ENCODE data around the gene THSD4.

Gene THSD4

GRCh38 chr15:71515375-71516186 is 400.3 kb downstream of the THSD4 start:
- no peak for DNase-seq

- DNase-seq = no peak
Measured at GRCh38 chr15:71517751-71518150, 402.5 kb downstream of the THSD4 start.

DNA sequence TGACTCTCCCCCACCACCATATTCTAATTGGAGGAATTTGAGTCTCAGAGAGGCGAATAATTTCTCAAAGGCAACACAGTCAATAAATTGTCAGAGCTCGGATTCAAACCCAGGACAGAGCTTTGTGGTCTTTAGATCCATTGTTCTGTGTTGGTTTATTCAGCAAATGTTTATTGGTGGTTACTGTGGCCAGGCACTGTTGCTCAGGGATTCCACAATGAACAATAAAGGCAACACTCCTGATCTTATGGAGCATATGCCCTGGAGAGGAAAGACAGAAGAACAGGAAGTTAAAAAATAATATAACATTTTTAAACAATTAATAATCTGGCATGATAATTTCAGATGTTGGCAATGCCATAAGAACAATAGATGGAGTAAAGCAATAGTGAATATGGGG is 403.4 kb downstream of the THSD4 start:
- DNase-seq = no peak

GRCh38 chr15:71526060-71526820 is 411.0 kb downstream of the THSD4 start:
- DNase-seq = no peak

- no peak for DNase-seq
Measured at GRCh38 chr15:71529361-71529760, 414.1 kb downstream of the THSD4 start.

- DNase-seq = no peak
Measured at GRCh38 chr15:71530116-71530515, 414.8 kb downstream of the THSD4 start.

DNA sequence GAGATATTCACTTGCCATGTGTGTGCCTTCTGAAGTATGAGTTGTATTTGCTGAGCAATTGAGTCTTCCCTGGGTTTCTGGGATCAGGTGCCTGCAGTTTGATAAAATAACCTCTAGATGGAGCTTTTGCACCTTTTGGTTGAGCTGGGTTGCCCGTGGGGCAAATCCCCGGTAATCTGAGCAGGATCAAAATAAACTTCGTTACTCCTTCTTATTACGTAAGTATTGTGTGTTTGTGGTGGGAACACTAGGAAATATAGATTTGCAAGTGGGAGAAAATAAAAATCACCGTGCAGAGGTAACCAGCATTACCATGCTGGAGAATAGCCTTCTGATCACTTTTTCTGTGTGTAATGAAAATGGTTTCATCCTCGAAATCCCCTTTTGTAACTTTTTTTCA is 417.7 kb downstream of the THSD4 start:
- DNase-seq = no peak

DNA sequence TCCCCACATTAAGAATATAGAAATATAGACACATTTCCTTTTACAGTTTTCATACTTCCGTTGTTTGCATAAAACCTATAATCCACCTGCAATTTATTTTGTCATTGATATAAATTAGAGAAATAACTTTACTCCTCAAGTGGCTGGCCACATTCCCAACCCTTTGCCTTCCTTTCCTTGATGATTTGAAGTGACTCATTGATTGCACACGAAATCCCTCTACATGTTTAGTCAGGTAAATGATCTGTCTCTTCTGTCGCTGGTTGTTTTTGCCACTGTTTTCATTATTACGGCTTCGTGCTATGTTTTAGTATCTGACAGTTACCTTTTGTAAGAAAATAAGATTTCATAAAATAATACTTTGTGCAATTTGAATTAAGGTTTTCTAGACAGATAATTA is 422.9 kb downstream of the THSD4 start:
- DNase-seq = no peak

DNA sequence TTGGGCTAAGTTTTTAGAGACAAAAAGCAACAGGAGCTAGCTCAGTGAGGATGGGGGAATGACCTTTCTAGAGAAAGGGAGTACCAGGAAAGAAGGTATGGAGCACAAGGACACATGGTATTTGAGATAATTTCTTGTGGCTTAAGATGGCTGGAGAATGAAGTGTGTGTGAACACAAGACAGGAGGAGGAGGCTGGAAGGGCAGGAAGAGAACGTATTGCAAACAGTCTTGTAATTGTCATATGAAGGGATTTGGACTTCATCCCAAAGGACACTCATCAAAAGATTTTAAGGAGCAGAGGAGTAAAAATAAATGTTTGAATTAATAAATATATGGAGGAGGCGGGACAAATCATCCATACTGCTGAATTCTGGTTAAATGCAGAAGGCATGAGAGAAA is 426.5 kb downstream of the THSD4 start:
- no peak for DNase-seq

DNA sequence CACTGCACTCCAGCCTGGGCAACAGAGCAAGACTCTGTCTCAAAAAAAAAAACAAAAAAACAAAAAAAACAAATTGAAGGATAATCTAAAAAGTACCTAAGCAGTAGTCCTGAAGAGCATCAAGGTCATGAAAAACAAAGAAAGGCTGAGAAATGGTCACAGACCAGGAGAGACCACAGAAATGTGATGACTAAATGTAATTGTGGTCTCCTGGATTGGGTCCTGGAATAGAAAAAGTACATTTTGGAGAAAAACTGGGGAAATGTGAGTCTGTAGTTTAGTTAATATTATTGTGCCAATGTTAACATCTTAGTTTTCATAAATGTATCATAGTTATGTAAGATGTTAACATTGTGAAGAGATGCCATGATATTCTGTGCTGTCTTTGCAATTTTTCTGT is 427.6 kb downstream of the THSD4 start:
- DNase-seq = no peak

GRCh38 chr15:71543413-71543812 is 428.1 kb downstream of the THSD4 start:
- DNase-seq = no peak

DNA sequence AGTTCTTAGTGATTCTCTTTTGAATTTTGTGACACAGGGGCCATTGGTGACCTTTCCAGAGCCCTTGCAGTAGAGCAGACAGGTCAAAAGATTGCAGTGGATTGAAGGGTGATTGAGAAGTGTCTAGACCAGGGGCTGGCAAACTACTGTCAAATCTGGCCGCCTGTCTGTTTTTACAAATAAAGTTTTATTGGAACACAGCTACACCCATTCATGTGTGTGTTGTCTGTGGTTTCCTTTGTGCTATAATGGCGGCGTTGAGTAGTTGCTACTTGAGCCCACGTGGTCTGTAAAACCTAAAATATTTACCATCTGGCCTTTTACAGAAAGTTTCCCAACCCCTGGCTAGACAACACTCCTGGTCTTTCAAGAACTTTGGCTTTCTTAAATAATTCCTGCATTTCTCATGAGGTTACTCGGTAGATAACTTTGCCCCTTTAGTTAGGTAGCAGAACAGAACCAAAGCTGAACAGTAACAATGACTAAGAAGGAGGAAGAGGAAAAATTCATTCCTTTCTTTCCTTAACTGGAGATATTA is 430.0 kb downstream of the THSD4 start:
- no peak for DNase-seq

GRCh38 chr15:71545923-71546322 is 430.7 kb downstream of the THSD4 start:
- no peak for DNase-seq

- no peak for DNase-seq
Measured at GRCh38 chr15:71547011-71547410, 431.7 kb downstream of the THSD4 start.

DNA sequence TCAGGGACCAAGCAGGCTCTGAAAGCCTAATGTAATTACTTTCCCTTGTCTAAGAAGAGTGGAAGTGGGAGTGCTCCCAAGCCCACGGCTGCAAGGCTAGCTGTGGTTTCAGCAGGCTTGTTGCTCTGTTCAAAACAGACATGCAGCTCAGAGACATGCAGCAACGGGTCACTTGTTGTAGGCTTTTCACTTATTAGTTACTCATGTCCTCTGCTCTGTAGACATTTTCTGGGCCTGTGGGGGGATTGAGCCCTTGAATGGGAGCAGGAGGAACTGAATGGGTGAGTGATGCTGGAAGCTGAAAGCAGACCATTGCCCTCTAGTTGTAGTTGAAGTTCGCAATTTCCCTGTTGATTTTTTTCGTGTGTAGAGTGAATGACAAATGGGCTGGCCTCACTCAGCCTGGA is 433.1 kb downstream of the THSD4 start:
- DNase-seq = no peak

GRCh38 chr15:71549091-71549490 is 433.8 kb downstream of the THSD4 start:
- no peak for DNase-seq

DNA sequence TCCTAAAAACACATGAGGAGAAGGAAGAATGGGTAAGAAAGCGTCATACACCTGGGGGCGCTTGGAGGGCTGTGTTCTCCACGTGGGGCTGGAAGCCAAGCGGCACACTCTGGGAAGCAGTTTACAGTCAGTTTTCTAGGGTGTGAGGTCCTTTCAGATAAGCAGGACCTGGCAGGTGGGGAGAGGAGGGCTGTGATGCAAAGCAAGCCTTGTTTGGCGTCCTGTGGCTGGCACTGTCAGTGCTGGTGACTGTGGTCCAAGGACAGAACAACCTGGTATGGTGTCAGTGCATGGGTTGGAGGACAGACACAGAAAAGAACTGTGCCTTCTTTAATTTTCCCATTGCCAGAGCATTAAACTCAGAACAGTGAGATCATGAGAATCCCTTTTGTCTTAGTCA is 434.4 kb downstream of the THSD4 start:
- no peak for DNase-seq

GRCh38 chr15:71551566-71551965 is 436.3 kb downstream of the THSD4 start:
- no peak for DNase-seq

GRCh38 chr15:71559098-71559497 is 443.8 kb downstream of the THSD4 start:
- DNase-seq = no peak

DNA sequence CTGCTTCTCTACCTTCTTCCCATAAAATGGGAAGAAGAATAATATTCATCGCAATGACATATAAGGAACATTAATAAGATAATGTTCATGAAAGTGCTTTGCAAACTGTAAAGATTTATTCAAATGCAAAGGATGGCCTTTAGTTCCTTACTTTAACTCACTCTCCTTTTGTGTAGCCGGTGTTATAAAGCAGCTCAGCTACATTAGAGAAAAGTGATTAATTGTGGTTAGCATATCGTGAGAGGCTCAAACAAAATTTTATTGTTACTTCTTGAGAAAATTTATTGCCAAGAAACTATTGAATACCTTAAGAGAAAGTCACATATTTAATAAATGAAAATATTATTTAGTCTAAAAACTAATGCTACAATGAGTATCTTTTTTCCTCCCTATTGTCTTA is 444.3 kb downstream of the THSD4 start:
- no peak for DNase-seq

DNA sequence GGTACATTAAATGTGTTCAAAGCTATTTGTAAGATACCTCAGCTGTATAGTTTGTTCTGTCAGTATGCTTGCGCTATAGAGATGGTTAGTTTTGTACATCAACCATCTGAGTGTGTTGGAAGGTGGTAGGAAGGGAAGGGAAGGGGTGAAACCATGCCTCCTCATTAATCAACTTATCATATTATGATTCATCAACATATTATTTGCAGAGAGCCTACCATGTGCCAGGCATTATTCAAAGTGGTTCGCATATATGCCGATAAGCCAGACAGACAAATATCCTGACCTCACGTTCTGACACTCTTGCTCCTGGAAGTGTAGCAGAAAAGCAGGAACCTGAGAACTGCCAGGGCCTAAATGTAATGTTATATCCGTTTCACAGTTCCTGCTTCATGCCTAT is 447.0 kb downstream of the THSD4 start:
- DNase-seq = no peak

DNA sequence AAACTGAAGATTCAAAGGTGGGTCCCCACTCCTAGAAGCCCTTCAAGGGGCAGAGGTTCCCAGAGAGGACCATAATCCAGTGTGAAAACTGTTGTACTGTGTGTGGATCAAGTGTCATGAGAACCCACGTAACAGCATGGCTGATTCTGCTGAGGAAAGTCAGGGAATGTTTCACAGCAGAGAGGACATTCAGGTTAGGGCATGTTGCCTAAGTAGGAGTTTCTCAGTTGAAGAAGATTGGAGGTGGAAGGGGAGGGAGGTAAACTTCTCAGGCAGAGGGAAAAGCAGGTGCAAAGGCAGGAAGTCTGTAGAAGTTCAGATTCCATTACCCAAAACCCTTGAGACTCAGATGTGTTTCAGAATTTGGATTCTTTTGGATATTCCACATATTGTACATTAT is 448.9 kb downstream of the THSD4 start:
- DNase-seq = no peak

DNA sequence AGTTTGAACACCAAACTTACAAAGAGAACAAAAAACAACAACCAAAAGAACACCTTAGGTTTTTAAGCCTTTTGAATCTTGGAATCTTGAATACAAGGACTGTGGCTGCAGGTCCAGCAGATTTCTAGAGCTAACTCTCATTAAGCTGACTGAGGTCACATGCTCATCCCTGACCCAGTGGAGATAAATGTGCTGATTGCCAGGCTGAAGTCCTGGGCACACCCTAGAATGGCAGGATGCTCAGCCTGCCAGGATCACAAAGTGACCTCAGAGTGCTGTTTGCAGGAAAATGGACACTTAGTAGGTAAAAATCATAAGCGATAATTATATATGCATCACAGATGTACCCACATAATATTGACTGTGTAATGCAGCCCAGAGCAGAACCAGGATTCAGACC is 449.7 kb downstream of the THSD4 start:
- DNase-seq = no peak

GRCh38 chr15:71565631-71566160 is 450.4 kb downstream of the THSD4 start:
- DNase-seq = no peak
